HEK293 (cell line): ENCODE measurements around the gene WNT8B.

Source experiments
- ATF2 ChIP-seq: fragments of 450-650 bp; formaldehyde crosslinking; IDR thresholded peaks from 2 replicates; pipeline ENCODE4 v1.5.1; 2016; ENCODE audit warnings: missing biosample characterization, missing genetic modification characterization, low read depth
- CTCF ChIP-seq: fragments of 450-650 bp; formaldehyde crosslinking; IDR thresholded peaks from 2 replicates; pipeline ENCODE4 v1.5.1; 2016; ENCODE audit warnings: missing biosample characterization, missing genetic modification characterization
- IKZF3 ChIP-seq: fragments of 450-650 bp; IDR thresholded peaks from 2 replicates; pipeline ENCODE4 v1.5.0; 2018; ENCODE audit warnings: missing biosample characterization, mild to moderate bottlenecking, missing genetic modification characterization, moderate library complexity
- INSM2 ChIP-seq: fragments of 450-650 bp; formaldehyde crosslinking; IDR thresholded peaks from 2 replicates; pipeline ENCODE4 v1.5.1; 2016; ENCODE audit warnings: missing biosample characterization, missing genetic modification characterization
- ZNF146 ChIP-seq: fragments of 450-650 bp; formaldehyde crosslinking; IDR thresholded peaks from 2 replicates; pipeline ENCODE4 v1.5.1; 2016; ENCODE audit warnings: missing biosample characterization, missing genetic modification characterization
- ZNF169 ChIP-seq: fragments of 450-650 bp; formaldehyde crosslinking; IDR thresholded peaks from 2 replicates; pipeline ENCODE4 v1.5.1; 2016; ENCODE audit warnings: missing biosample characterization, missing genetic modification characterization
- ZNF433 ChIP-seq: fragments of 450-650 bp; formaldehyde crosslinking; IDR thresholded peaks from 2 replicates; pipeline ENCODE4 v1.5.1; 2016; ENCODE audit warnings: missing biosample characterization, missing genetic modification characterization, low read depth

- TF ChIP-seq ZNF146 (tag by site-specific recombination) (no peak), INSM2 (tag by site-specific recombination) (no peak), CTCF (no peak), ZNF433 (no peak), ATF2 (tag by site-specific recombination) (no peak), ZNF169 (no peak), IKZF3 (tag by site-specific recombination) (no peak)
Measured at GRCh38 chr10:100528123-100528886, 65.5 kb downstream of the WNT8B start.
